PFSK-1 (cell line): ENCODE data around the gene BMAL1.

Experiments
- FOXP2 ChIP-seq: optimal IDR thresholded peaks from 2 replicates; pipeline ENCODE3; 2011; ENCODE audit warnings: borderline replicate concordance, control low read depth, inconsistent platforms; ENCODE audit not compliant: insufficient read depth; ENCODE audit errors: extremely low read length, extremely low read depth
- POLR2AphosphoS5 ChIP-seq: IDR thresholded peaks from 2 replicates; pipeline ENCODE4 v1.6.1; 2012; ENCODE audit warnings: low read depth, mild to moderate bottlenecking, control low read depth, low read length, moderate library complexity
- SIN3A ChIP-seq: IDR thresholded peaks from 2 replicates; pipeline ENCODE4 v1.6.1; 2012; ENCODE audit warnings: mild to moderate bottlenecking, low read length, moderate library complexity, borderline replicate concordance; ENCODE audit not compliant: insufficient read depth
- TAF1 ChIP-seq: IDR thresholded peaks from 2 replicates; pipeline ENCODE4 v1.6.1; 2012; ENCODE audit warnings: low read length, control low read depth, borderline replicate concordance; ENCODE audit not compliant: insufficient read depth

DNA sequence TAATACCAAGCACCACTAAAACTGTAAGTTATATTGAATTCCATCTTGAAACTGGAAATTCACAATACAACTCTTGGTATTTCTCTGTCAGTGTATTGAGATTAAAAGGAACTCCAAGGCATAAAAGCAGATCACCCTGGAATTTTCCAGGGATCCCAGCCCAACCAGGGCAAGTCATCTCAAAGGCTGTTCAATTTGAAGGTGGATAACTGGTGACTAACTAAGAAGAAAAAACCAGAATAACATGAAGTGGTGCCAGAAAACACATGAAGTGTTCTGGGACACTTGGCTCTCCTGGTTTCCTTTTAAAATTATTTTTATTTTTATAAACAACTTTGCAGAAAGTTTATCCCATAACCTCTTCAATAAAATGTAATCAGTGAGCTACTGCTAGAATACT, 7.8 kb upstream of the BMAL1 start:
- TF ChIP-seq FOXP2 (no peak), POLR2AphosphoS5 (no peak), TAF1 (no peak), SIN3A (no peak)
